ENCODE data around the gene FOXD4L6.
"Not testable (repeated sequence)": the region's sequence is repeated elsewhere in the genome, so short reads cannot be mapped to it uniquely, and the experiment has no call there.

GRCh38 chr9:41123812-41124211 lies 4.7 kb downstream of the FOXD4L6 start:
- not testable (repeated sequence) for TF ChIP-seq ZBTB21, ZNF362, CTCF, ZNF843, ZNF423, ZNF585B, RBAK, ZNF639, ZNF350, ZSCAN18, ZNF624, IKZF3 (tag by site-specific recombination; IDR thresholded peaks at IDR 0.05)
